GM19397 (cell line): Measurements from ENCODE around the gene INTS11.

Experiments
- ATAC-seq: cut with Tn5 transposase; IDR thresholded peaks from one replicate; pipeline ENCODE4 v1.9.1; 2021; ENCODE audit warnings: mild to moderate bottlenecking, moderate library complexity; ENCODE audit not compliant: unreplicated experiment

INTS11 gene

GRCh38 chr1:1272341-1273208 is 51.9 kb downstream of the INTS11 start:
- no peak for ATAC-seq

GRCh38 chr1:1270813-1271212 is 53.6 kb downstream of the INTS11 start:
- no peak for ATAC-seq

DNA sequence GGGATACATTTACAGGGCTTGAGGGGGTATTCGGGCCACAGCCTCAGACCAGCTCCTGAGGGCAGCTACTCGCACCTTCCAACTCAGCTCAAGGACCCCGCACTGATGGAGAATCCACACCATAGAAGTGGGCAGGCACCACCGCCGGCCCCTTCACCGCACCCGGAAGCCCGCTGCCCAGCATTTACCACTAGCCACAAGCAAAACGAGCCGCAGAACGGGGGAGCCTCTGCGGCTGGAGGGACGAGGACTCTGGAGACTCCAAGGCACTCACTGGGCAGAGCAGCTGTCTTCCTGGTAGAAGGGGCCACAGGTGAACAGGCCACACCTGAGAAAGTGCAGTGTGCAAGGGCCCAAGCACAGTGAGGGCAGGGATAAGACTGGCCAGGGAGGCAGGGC is 56.2 kb downstream of the INTS11 start:
- ATAC-seq = no peak

GRCh38 chr1:1267488-1268283 is 56.8 kb downstream of the INTS11 start:
- no peak for ATAC-seq

- ATAC-seq = no peak
Measured at GRCh38 chr1:1264868-1265272, 59.6 kb downstream of the INTS11 start.

- no peak for ATAC-seq
Measured at GRCh38 chr1:1264026-1264425, 60.4 kb downstream of the INTS11 start.

- no peak for ATAC-seq
Measured at GRCh38 chr1:1262758-1263157, 61.7 kb downstream of the INTS11 start.

DNA sequence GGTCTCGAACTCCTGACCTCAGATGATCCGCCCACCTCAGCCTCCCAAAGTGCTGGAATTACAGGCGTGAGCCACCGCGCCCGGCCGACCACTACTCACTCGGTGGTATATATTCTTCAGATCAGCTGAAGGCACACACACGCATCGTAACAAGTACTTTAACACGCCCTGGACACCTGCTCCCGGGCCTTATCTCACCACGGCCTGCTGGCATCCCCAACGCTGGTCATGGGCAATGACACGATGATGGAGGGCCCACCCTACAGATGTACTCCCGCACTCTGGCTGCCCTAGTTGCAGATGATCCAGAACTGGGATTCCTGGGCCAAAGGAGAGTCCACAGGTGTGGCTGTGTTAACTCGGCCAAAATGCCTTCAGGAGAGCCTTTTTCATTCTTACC is 62.4 kb downstream of the INTS11 start:
- ATAC-seq = no peak
